K562 (cell line): Measurements from ENCODE around the gene HSF4. TPM values are rescaled to one million over a fixed set of nuclear protein-coding genes. Genes with fewer than 3 reads are reported as not detected.

ENCODE experiments used
- CEBPB ChIP-seq: fragments of 450-650 bp; IDR thresholded peaks from 2 replicates; pipeline ENCODE4 v1.6.1; 2016; ENCODE audit warnings: missing genetic modification characterization, missing compliant biosample characterization
- EP400 ChIP-seq: fragments of 450-650 bp; IDR thresholded peaks from 2 replicates; pipeline ENCODE4 v1.6.1; 2017; ENCODE audit warnings: antibody characterized with exemption, mild to moderate bottlenecking, moderate library complexity
- POLR2A ChIP-seq: fragments of 450-650 bp; conservative IDR thresholded peaks from 2 replicates; pipeline ENCODE4 v1.6.1; 2016
- RNF2 ChIP-seq: sonication (generic); IDR thresholded peaks from 2 replicates; pipeline ENCODE4 v1.6.1; 2016
- SOX6 ChIP-seq: fragments of 450-650 bp; IDR thresholded peaks from 2 replicates; pipeline ENCODE4 v1.6.1; 2014; ENCODE audit warnings: mild to moderate bottlenecking
- SUPT5H ChIP-seq: fragments of 450-650 bp; IDR thresholded peaks from 2 replicates; pipeline ENCODE4 v1.6.1; 2016
- TEAD4 ChIP-seq, 2 experiments: sonication (generic) in 1 of 2; formaldehyde crosslinking in 1 of 2; IDR thresholded peaks; 2 replicates each; pipeline versions ENCODE4 v1.6.1 to v1.8.0; 2012 to 2022; ENCODE audit warnings: borderline replicate concordance in 1 of 2, inconsistent platforms in 1 of 2, low read length in 1 of 2, mild to moderate bottlenecking in 1 of 2, missing genetic modification reagents in 1 of 2
- ZNF197 ChIP-seq: fragments of 200-800 bp; sonication (Bioruptor generic); IDR thresholded peaks from 2 replicates; pipeline ENCODE4 v1.6.1; 2016; ENCODE audit warnings: low read depth, missing genetic modification characterization, missing compliant biosample characterization
- polyA plus RNA-seq, 8 experiments: library from polyadenylated mRNA; depleted of rRNA in 4 of 8; stranded (reverse) in 5 of 8; unstranded in 3 of 8; fragments of >200 nt; fragmentation: Nextera tagmentation in 2 of 8; fragmentation: Illumina TruSeq in 1 of 8; extraction: Ambion mirVana in 2 of 8; extraction: Trizol in 1 of 8; gene quantifications; 2 replicates each; pipeline versions ENCODE4 v1.2.1 to v1.2.3, GENCODE V29; 2011 to 2014; ENCODE audit warnings: inconsistent platforms in 1 of 8, missing spikeins in 1 of 8
- total RNA-seq, 7 experiments: library from RNA; depleted of rRNA in 6 of 7; stranded (reverse); fragments of >200 nt in 6 of 7; fragmentation: Illumina TruSeq in 2 of 7; extraction: Trizol in 2 of 7; gene quantifications; 2 replicates each; pipeline versions ENCODE4 v1.2.1 to v1.2.3, GENCODE V29; 2011 to 2021; ENCODE audit warnings: low replicate concordance in 1 of 7
- TF ChIP-seq, protein P1 (sequence below): fragments of 250-450 bp; sonication (Bioruptor Pico); IDR thresholded peaks from 2 replicates; pipeline ENCODE4 v1.4.0; 2020; ENCODE audit warnings: mild to moderate bottlenecking, moderate library complexity
- TF ChIP-seq, protein P2 (sequence below), 2 experiments: fragments of 450-650 bp; formaldehyde crosslinking in 1 of 2; IDR thresholded peaks; 2 replicates each; pipeline versions ENCODE4 v1.4.0 to v1.6.1; 2014 to 2020; ENCODE audit warnings: mild to moderate bottlenecking in 2 of 2, borderline replicate concordance in 1 of 2, low read depth in 1 of 2
- TF ChIP-seq, protein P3 (sequence below), 3 experiments: fragments of 200-800 bp in 1 of 3; fragments of 250-450 bp in 1 of 3; fragments of 450-650 bp in 1 of 3; sonication (Bioruptor Pico) in 1 of 3; sonication (Bioruptor generic) in 1 of 3; formaldehyde crosslinking in 1 of 3; IDR thresholded peaks; 2 replicates each; pipeline versions ENCODE4 v1.6.1 to v1.8.0; 2016 to 2022; ENCODE audit warnings: mild to moderate bottlenecking in 2 of 3, missing genetic modification characterization in 2 of 3, missing compliant biosample characterization in 1 of 3, moderate library complexity in 1 of 3

Gene HSF4
- total and polyA plus RNA-seq, 9 of the 15 experiments (the other 6 are each of a cell fraction or from before 2014, with no cell fraction given): 0.50 to 35.4 (median 8.8) TPM; not detected in 1

DNA sequence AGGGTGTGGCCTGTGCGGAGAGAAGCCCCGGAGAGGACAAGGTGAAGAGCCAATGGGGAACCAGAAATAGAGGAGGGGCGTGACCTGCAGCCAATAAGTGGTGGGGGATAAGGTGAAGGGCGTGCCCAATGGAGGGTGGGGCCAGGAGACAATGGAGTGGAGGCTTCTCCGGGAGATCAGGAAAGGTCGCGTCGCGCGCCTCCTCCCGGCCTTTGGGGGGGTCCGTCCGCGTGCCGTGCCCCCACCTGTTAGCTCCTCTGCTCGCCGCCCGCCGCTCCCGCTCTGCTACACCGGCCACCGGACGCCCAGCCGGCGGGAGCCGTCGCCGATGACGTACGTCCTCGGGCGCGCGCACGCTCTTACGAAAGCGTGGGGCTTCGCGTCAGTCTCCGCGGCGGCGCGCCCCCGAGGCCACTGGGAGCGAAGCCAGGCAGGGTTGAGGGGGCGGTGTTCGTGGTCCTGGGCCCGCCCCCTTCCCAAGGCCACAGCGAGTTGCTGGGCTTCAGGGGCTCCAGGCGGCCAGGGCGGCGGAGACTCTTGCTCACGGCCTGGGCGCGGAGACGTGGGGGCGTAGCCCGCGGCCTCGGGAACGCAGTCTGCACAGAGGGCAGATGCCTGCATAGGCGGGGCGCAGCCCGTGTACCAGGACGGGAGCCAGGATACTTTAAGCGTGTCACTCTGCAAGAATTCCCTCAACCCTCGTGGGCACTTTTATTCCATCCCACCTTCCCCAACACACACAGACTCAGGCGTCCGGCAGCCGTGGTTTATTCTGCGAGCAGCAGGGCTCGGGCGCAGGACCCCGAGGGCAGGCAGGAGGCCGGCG is 19.3 kb downstream of the HSF4 start, which contains the start of gene MATCAP1 (continued):
- TF ChIP-seq, protein P1, sequence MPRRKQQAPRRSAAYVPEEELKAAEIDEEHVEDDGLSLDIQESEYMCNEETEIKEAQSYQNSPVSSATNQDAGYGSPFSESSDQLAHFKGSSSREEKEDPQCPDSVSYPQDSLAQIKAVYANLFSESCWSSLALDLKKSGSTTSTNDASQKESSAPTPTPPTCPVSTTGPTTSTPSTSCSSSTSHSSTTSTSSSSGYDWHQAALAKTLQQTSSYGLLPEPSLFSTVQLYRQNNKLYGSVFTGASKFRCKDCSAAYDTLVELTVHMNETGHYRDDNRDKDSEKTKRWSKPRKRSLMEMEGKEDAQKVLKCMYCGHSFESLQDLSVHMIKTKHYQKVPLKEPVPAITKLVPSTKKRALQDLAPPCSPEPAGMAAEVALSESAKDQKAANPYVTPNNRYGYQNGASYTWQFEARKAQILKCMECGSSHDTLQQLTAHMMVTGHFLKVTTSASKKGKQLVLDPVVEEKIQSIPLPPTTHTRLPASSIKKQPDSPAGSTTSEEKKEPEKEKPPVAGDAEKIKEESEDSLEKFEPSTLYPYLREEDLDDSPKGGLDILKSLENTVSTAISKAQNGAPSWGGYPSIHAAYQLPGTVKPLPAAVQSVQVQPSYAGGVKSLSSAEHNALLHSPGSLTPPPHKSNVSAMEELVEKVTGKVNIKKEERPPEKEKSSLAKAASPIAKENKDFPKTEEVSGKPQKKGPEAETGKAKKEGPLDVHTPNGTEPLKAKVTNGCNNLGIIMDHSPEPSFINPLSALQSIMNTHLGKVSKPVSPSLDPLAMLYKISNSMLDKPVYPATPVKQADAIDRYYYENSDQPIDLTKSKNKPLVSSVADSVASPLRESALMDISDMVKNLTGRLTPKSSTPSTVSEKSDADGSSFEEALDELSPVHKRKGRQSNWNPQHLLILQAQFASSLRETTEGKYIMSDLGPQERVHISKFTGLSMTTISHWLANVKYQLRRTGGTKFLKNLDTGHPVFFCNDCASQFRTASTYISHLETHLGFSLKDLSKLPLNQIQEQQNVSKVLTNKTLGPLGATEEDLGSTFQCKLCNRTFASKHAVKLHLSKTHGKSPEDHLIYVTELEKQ (CRISPR knock-in tag): no peak
- TF ChIP-seq ZNF197: no peak
- TF ChIP-seq RNF2: 0 out of 2 replicates have a peak, but pooled peaks have one; percentile 29
- TF ChIP-seq SOX6: peak; percentile 75; the same call in 1 of the 2 replicates
- TF ChIP-seq CEBPB (tag): peak; percentile 95
- TF ChIP-seq, protein P2, sequence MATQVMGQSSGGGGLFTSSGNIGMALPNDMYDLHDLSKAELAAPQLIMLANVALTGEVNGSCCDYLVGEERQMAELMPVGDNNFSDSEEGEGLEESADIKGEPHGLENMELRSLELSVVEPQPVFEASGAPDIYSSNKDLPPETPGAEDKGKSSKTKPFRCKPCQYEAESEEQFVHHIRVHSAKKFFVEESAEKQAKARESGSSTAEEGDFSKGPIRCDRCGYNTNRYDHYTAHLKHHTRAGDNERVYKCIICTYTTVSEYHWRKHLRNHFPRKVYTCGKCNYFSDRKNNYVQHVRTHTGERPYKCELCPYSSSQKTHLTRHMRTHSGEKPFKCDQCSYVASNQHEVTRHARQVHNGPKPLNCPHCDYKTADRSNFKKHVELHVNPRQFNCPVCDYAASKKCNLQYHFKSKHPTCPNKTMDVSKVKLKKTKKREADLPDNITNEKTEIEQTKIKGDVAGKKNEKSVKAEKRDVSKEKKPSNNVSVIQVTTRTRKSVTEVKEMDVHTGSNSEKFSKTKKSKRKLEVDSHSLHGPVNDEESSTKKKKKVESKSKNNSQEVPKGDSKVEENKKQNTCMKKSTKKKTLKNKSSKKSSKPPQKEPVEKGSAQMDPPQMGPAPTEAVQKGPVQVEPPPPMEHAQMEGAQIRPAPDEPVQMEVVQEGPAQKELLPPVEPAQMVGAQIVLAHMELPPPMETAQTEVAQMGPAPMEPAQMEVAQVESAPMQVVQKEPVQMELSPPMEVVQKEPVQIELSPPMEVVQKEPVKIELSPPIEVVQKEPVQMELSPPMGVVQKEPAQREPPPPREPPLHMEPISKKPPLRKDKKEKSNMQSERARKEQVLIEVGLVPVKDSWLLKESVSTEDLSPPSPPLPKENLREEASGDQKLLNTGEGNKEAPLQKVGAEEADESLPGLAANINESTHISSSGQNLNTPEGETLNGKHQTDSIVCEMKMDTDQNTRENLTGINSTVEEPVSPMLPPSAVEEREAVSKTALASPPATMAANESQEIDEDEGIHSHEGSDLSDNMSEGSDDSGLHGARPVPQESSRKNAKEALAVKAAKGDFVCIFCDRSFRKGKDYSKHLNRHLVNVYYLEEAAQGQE (IDR thresholded peaks at IDR 0.05; ENCODE audit: borderline replicate concordance): peak; percentile 57
- TF ChIP-seq, protein P2 (CRISPR knock-in tag; IDR thresholded peaks at IDR 0.05; ENCODE audit: low read depth): no peak
- no peak for TF ChIP-seq TEAD4 (IDR thresholded peaks at IDR 0.05; ENCODE audit: low read length)
- TF ChIP-seq TEAD4 (CRISPR knock-in tag; IDR thresholded peaks at IDR 0.05; ENCODE audit: borderline replicate concordance): peak; percentile 49; the same call in 1 of the 2 replicates
- TF ChIP-seq EP400: peak; percentile 65; the same call in 1 of the 2 replicates
- TF ChIP-seq, protein P3, sequence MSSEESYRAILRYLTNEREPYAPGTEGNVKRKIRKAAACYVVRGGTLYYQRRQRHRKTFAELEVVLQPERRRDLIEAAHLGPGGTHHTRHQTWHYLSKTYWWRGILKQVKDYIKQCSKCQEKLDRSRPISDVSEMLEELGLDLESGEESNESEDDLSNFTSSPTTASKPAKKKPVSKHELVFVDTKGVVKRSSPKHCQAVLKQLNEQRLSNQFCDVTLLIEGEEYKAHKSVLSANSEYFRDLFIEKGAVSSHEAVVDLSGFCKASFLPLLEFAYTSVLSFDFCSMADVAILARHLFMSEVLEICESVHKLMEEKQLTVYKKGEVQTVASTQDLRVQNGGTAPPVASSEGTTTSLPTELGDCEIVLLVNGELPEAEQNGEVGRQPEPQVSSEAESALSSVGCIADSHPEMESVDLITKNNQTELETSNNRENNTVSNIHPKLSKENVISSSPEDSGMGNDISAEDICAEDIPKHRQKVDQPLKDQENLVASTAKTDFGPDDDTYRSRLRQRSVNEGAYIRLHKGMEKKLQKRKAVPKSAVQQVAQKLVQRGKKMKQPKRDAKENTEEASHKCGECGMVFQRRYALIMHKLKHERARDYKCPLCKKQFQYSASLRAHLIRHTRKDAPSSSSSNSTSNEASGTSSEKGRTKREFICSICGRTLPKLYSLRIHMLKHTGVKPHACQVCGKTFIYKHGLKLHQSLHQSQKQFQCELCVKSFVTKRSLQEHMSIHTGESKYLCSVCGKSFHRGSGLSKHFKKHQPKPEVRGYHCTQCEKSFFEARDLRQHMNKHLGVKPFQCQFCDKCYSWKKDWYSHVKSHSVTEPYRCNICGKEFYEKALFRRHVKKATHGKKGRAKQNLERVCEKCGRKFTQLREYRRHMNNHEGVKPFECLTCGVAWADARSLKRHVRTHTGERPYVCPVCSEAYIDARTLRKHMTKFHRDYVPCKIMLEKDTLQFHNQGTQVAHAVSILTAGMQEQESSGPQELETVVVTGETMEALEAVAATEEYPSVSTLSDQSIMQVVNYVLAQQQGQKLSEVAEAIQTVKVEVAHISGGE (CRISPR knock-in tag; IDR thresholded peaks at IDR 0.05): peak in 1 of 3 experiments; percentile 44; a peak in 1 of 6 replicates
- TF ChIP-seq POLR2A: peak; percentile 88
- peak; percentile 82 for TF ChIP-seq SUPT5H
